H9 (cell line): Measurements from ENCODE around the gene ATRN. TPM values are rescaled to one million over a fixed set of nuclear protein-coding genes. Genes with fewer than 3 reads are reported as not detected.
A peak's percentile ranks its signal among the peaks of the same experiment; 100 is the strongest.

Experiments used
- DNase-seq: peaks from one replicate; pipeline ENCODE4 v3.0.0-alpha.2; 2017
- H2AFZ ChIP-seq: one replicate; pipeline ENCODE4 v1.6.1; 2013; ENCODE audit warnings: mild to moderate bottlenecking, low read length, control low read depth, moderate library complexity
- H2AK5ac ChIP-seq: 2 replicates; pipeline ENCODE4 v1.6.1; 2013; ENCODE audit warnings: low read length, control low read depth, mixed read lengths; ENCODE audit not compliant: insufficient read length
- H2BK120ac ChIP-seq: one replicate; pipeline ENCODE4 v1.6.1; 2013; ENCODE audit warnings: low read depth, mild to moderate bottlenecking, low read length, control low read depth, inconsistent platforms; ENCODE audit not compliant: poor library complexity, severe bottlenecking
- H2BK12ac ChIP-seq: 2 replicates; pipeline ENCODE4 v1.6.1; 2013; ENCODE audit warnings: low read length, control low read depth, mixed read lengths, low read depth; ENCODE audit not compliant: insufficient read length
- H2BK15ac ChIP-seq: 2 replicates; pipeline ENCODE4 v1.6.1; 2013; ENCODE audit warnings: low read depth, low read length, control low read depth
- H2BK20ac ChIP-seq: one replicate; pipeline ENCODE4 v1.6.1; 2013; ENCODE audit warnings: low read depth, mild to moderate bottlenecking, low read length, control low read depth, inconsistent platforms; ENCODE audit not compliant: poor library complexity, severe bottlenecking
- H2BK5ac ChIP-seq: 2 replicates; pipeline ENCODE4 v1.6.1; 2013; ENCODE audit warnings: low read length, control low read depth, mixed read lengths; ENCODE audit not compliant: insufficient read length
- H3K14ac ChIP-seq: 2 replicates; pipeline ENCODE4 v1.6.1; 2013; ENCODE audit warnings: low read length, control low read depth; ENCODE audit not compliant: insufficient read depth
- H3K18ac ChIP-seq: 2 replicates; pipeline ENCODE4 v1.6.1; 2013; ENCODE audit warnings: low read depth, mild to moderate bottlenecking, mixed read lengths, low read length, control low read depth; ENCODE audit not compliant: insufficient read length
- H3K23ac ChIP-seq: 2 replicates; pipeline ENCODE4 v1.6.1; 2013; ENCODE audit warnings: low read length, control low read depth, mixed read lengths, low read depth; ENCODE audit not compliant: insufficient read length
- H3K23me2 ChIP-seq: 2 replicates; pipeline ENCODE4 v1.6.1; 2013; ENCODE audit warnings: low read depth, mild to moderate bottlenecking, mixed read lengths, low read length, control low read depth; ENCODE audit not compliant: insufficient read length, poor library complexity, severe bottlenecking
- H3K27ac ChIP-seq: 2 replicates; pipeline ENCODE4 v1.5.1; 2013; ENCODE audit warnings: low read length, control low read depth, mixed read lengths, low read depth; ENCODE audit not compliant: insufficient read length
- H3K27me3 ChIP-seq: 2 replicates; pipeline ENCODE4 v1.6.1; 2013; ENCODE audit warnings: low read length, control low read depth, inconsistent platforms; ENCODE audit not compliant: insufficient read depth
- H3K4ac ChIP-seq: 2 replicates; pipeline ENCODE4 v1.6.1; 2013; ENCODE audit warnings: low read depth, mild to moderate bottlenecking, control low read depth, inconsistent platforms, low read length, moderate library complexity
- H3K4me1 ChIP-seq: 2 replicates; pipeline ENCODE4 v1.6.1; 2013; ENCODE audit warnings: low read length, control low read depth, inconsistent platforms; ENCODE audit not compliant: insufficient read depth
- H3K4me2 ChIP-seq: 2 replicates; pipeline ENCODE4 v1.6.1; 2013; ENCODE audit warnings: low read length, control low read depth, mixed read lengths; ENCODE audit not compliant: insufficient read length, insufficient read depth
- H3K56ac ChIP-seq: 2 replicates; pipeline ENCODE4 v1.6.1; 2013; ENCODE audit warnings: low read depth, mild to moderate bottlenecking, mixed read lengths, low read length, control low read depth; ENCODE audit not compliant: insufficient read length
- H3K79me1 ChIP-seq: 2 replicates; pipeline ENCODE4 v1.6.1; 2013; ENCODE audit warnings: low read depth, mild to moderate bottlenecking, moderate library complexity, low read length, control low read depth, inconsistent platforms; ENCODE audit not compliant: insufficient read depth, poor library complexity, severe bottlenecking
- H3K79me2 ChIP-seq: 2 replicates; pipeline ENCODE4 v1.6.1; 2013; ENCODE audit warnings: low read length, control low read depth, inconsistent platforms; ENCODE audit not compliant: insufficient read depth
- H3K9ac ChIP-seq: 2 replicates; pipeline ENCODE4 v1.6.1; 2013; ENCODE audit warnings: low read length, control low read depth, mixed read lengths; ENCODE audit not compliant: insufficient read length; ENCODE audit errors: extremely low read depth
- H3K9me3 ChIP-seq: one replicate; pipeline ENCODE4 v1.6.1; 2013; ENCODE audit warnings: low read depth, low read length, inconsistent platforms; ENCODE audit not compliant: control insufficient read depth
- H3T11ph ChIP-seq: one replicate; pipeline ENCODE4 v1.6.1; 2013; ENCODE audit warnings: mild to moderate bottlenecking, low read length, control low read depth, inconsistent platforms
- H4K20me1 ChIP-seq: one replicate; pipeline ENCODE4 v1.6.1; 2013; ENCODE audit not compliant: control insufficient read depth, insufficient read length, insufficient read depth
- H4K5ac ChIP-seq: 2 replicates; pipeline ENCODE4 v1.6.1; 2013; ENCODE audit warnings: low read depth, mild to moderate bottlenecking, mixed read lengths, low read length, control low read depth; ENCODE audit not compliant: insufficient read length
- H4K8ac ChIP-seq: replicated peaks from 2 replicates; pipeline ENCODE4 v1.6.1; 2013; ENCODE audit warnings: low read length, control low read depth, mixed read lengths, low read depth; ENCODE audit not compliant: insufficient read length
- H4K91ac ChIP-seq: 2 replicates; pipeline ENCODE4 v1.6.1; 2013; ENCODE audit warnings: low read depth, mild to moderate bottlenecking, moderate library complexity, mixed read lengths, low read length, control low read depth; ENCODE audit not compliant: insufficient read length
- H3K27ac Mint-ChIP-seq, 3 experiments: 2 replicates in 2 of 3; 3 replicates in 1 of 3; pipeline ENCODE4 v1.8.0; 2020 to 2021; ENCODE audit warnings: mixed read lengths in 3 of 3, mild to moderate bottlenecking in 1 of 3, moderate library complexity in 1 of 3
- H3K27me3 Mint-ChIP-seq: 2 replicates; pipeline ENCODE4 v1.8.0; 2021; ENCODE audit warnings: low read depth, mild to moderate bottlenecking, moderate library complexity, mixed read lengths
- H3K36me3 Mint-ChIP-seq, 3 experiments: 2 replicates in 2 of 3; 3 replicates in 1 of 3; pipeline ENCODE4 v1.8.0; 2020 to 2021; ENCODE audit warnings: low read depth in 3 of 3, mixed read lengths in 3 of 3; ENCODE audit not compliant: insufficient read depth in 1 of 3
- H3K4me1 Mint-ChIP-seq, 2 experiments: 2 replicates each; pipeline ENCODE4 v1.8.0; 2020; ENCODE audit warnings: mixed read lengths in 2 of 2
- H3K4me3 Mint-ChIP-seq, 2 experiments: 2 replicates in 1 of 2; 3 replicates in 1 of 2; pipeline ENCODE4 v1.8.0; 2020 to 2021; ENCODE audit warnings: mild to moderate bottlenecking in 2 of 2, mixed read lengths in 2 of 2, moderate library complexity in 1 of 2
- H3K9me3 Mint-ChIP-seq, 2 experiments: 2 replicates in 1 of 2; 3 replicates in 1 of 2; pipeline ENCODE4 v1.8.0; 2020; ENCODE audit warnings: mild to moderate bottlenecking in 2 of 2, mixed read lengths in 2 of 2, moderate library complexity in 1 of 2
- WGBS: extraction: QIAGEN DNeasy Blood & Tissue Kit; methylation state at CpG from one replicate; pipeline ENCODE4 v1.1.7; 2013; ENCODE audit warnings: missing lambda C conversion rate, low lambda C conversion rate, mixed read lengths; ENCODE audit not compliant: insufficient read length; ENCODE audit errors: extremely low coverage; 5-methylcytosine and 5-hydroxymethylcytosine counted together
- total RNA-seq: library from RNA; stranded (reverse); gene quantifications from 2 replicates; pipeline ENCODE4 v1.2.1, GENCODE V29; 2021
- TF ChIP-seq, protein P1 (sequence below): fragments of 200-600 bp; sonication (generic); conservative IDR thresholded peaks from 3 replicates; pipeline ENCODE4 v1.8.0; 2021; ENCODE audit warnings: antibody characterized with exemption, mild to moderate bottlenecking

The ATRN gene
- total RNA-seq, 1 experiment from 2014 or later, result 23.1 TPM

- no peak overlapping the region for H3K4me2 ChIP-seq
- H2BK20ac ChIP-seq, result no peak overlapping the region
- H4K8ac ChIP-seq, result no peak overlapping the region
- H3K9ac ChIP-seq, result no peak overlapping the region
- H3K27me3 ChIP-seq, result no peaks in the 10 kb centered on the region
- peaks cover 27 to 36% of the 10 kb centered on the region in 2 experiments for H3K4me1 Mint-ChIP-seq
- H3K23ac ChIP-seq, result no peak overlapping the region
- no peaks in the 10 kb centered on the region; a peak in 2 of 5 replicates for H3K9me3 Mint-ChIP-seq
- no peak overlapping the region for H4K91ac ChIP-seq
- H3K27ac Mint-ChIP-seq, result peak overlapping the region in 1 of 3 experiments; percentile 11; a peak in 1 of 7 replicates
- H3K36me3 Mint-ChIP-seq, result 0 out of 7 replicates have a peak, but pooled peaks cover 0 to 2% (median 0%) of the 10 kb centered on the region in 3 experiments
- H3K27ac ChIP-seq, result no peak overlapping the region
- TF ChIP-seq, protein P1, sequence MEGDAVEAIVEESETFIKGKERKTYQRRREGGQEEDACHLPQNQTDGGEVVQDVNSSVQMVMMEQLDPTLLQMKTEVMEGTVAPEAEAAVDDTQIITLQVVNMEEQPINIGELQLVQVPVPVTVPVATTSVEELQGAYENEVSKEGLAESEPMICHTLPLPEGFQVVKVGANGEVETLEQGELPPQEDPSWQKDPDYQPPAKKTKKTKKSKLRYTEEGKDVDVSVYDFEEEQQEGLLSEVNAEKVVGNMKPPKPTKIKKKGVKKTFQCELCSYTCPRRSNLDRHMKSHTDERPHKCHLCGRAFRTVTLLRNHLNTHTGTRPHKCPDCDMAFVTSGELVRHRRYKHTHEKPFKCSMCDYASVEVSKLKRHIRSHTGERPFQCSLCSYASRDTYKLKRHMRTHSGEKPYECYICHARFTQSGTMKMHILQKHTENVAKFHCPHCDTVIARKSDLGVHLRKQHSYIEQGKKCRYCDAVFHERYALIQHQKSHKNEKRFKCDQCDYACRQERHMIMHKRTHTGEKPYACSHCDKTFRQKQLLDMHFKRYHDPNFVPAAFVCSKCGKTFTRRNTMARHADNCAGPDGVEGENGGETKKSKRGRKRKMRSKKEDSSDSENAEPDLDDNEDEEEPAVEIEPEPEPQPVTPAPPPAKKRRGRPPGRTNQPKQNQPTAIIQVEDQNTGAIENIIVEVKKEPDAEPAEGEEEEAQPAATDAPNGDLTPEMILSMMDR, result no peak
- DNase-seq, result no peak
- H2BK12ac ChIP-seq, result no peak overlapping the region
- no peak overlapping the region for H3K56ac ChIP-seq
- H2BK15ac ChIP-seq, result no peak overlapping the region
- no peak overlapping the region for H4K5ac ChIP-seq
- no peak overlapping the region for H2AK5ac ChIP-seq
- peaks cover 7% of the 10 kb centered on the region for H3K27me3 Mint-ChIP-seq
- H4K20me1 ChIP-seq, result no peaks in the 10 kb centered on the region
- no peak overlapping the region for H2BK120ac ChIP-seq
- H3K79me1 ChIP-seq, result no peaks in the 10 kb centered on the region
- H3K14ac ChIP-seq, result no peak overlapping the region
- no peak overlapping the region for H3K4ac ChIP-seq
- H3K18ac ChIP-seq, result no peak overlapping the region
- no peak overlapping the region for H3K4me3 Mint-ChIP-seq
- H2BK5ac ChIP-seq, result no peak overlapping the region
- no peaks in the 10 kb centered on the region for H3K23me2 ChIP-seq
- no peak overlapping the region for H2AFZ ChIP-seq
- no peaks in the 10 kb centered on the region for H3K4me1 ChIP-seq
- H3T11ph ChIP-seq, result no peak overlapping the region
- H3K79me2 ChIP-seq, result no peaks in the 10 kb centered on the region
- no peaks in the 10 kb centered on the region for H3K9me3 ChIP-seq
- no CpG with 5 or more reads among the region's 2 CpGs for WGBS
Measured at GRCh38 chr20:3452136-3452535, 18.7 kb upstream of the ATRN start.
